ENCODE results near the gene EIF2S2.
A peak's percentile ranks its signal among the peaks of the same experiment; 100 is the strongest.

Gene EIF2S2

DNA sequence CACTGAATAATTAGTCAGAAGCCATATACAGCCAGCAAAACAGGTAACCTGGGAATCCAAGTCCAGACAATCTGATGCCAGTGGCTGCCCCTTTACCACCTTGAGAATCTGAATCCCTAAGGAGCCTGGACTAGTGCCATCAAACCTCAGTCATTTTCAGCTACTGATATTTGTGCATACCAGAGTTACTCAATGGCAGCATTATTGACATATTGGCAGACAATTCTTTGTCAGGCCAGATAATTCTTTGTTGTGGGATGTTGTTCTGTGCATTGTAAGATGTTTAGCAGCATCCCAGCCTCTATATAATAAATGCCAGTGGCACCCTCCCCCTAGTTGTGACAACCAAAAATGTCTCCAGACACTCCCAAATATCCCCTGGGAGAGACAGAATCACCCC is 3.2 kb upstream of the EIF2S2 start:
- Histone ChIP-seq H3K27ac (replicated peaks) (no peak overlapping the region), H3K4me3 (replicated peaks; ENCODE audit: insufficient read depth, low read length) (no peak overlapping the region), H3K27me3 (ENCODE audit: insufficient read depth, poor library complexity, severe bottlenecking) (no peaks in the 10 kb centered on the region)
- TF ChIP-seq SPI1 (IDR thresholded peaks at IDR 0.05; ENCODE audit: borderline replicate concordance, low read depth) (no peak), GABPA (IDR thresholded peaks at IDR 0.05; ENCODE audit: low read depth) (no peak), CTCF (IDR thresholded peaks at IDR 0.05; ENCODE audit: insufficient read depth, low read length) (no peak), POLR2AphosphoS5 (IDR thresholded peaks at IDR 0.05; ENCODE audit: low read depth) (no peak)
- TF ChIP-seq, protein P1, sequence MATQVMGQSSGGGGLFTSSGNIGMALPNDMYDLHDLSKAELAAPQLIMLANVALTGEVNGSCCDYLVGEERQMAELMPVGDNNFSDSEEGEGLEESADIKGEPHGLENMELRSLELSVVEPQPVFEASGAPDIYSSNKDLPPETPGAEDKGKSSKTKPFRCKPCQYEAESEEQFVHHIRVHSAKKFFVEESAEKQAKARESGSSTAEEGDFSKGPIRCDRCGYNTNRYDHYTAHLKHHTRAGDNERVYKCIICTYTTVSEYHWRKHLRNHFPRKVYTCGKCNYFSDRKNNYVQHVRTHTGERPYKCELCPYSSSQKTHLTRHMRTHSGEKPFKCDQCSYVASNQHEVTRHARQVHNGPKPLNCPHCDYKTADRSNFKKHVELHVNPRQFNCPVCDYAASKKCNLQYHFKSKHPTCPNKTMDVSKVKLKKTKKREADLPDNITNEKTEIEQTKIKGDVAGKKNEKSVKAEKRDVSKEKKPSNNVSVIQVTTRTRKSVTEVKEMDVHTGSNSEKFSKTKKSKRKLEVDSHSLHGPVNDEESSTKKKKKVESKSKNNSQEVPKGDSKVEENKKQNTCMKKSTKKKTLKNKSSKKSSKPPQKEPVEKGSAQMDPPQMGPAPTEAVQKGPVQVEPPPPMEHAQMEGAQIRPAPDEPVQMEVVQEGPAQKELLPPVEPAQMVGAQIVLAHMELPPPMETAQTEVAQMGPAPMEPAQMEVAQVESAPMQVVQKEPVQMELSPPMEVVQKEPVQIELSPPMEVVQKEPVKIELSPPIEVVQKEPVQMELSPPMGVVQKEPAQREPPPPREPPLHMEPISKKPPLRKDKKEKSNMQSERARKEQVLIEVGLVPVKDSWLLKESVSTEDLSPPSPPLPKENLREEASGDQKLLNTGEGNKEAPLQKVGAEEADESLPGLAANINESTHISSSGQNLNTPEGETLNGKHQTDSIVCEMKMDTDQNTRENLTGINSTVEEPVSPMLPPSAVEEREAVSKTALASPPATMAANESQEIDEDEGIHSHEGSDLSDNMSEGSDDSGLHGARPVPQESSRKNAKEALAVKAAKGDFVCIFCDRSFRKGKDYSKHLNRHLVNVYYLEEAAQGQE (IDR thresholded peaks at IDR 0.05; ENCODE audit: insufficient replicate concordance, low read depth) = no peak
- no peak for DNase-seq (ENCODE audit: low read depth in 1 of 2, low spot score in 1 of 2)

DNA sequence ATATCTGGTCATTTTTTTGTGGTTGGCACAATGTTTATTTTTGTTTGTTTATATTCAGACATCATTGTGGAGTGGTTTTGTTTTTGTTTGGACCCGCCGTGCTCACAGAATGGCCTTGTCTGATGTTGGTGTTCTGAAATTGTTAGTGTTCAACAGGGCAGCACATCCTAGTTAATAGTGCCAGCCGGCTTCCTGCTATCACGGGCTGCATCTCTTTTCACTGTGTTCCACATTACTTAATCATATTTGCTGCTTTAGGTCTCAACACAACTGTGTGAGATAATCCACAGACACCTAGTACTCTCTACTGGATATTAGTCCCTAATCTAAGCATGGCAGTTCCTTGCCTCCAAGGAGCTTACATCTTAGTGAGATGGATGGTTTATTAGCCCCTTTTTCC is 2.8 kb upstream of the EIF2S2 start:
- Histone ChIP-seq H3K4me3 (replicated peaks; ENCODE audit: insufficient read depth, low read length) (no peak overlapping the region), H3K27ac (replicated peaks) (no peak overlapping the region), H3K27me3 (ENCODE audit: insufficient read depth, poor library complexity, severe bottlenecking) (no peaks in the 10 kb centered on the region)
- TF ChIP-seq SPI1 (IDR thresholded peaks at IDR 0.05; ENCODE audit: borderline replicate concordance, low read depth) = no peak
- TF ChIP-seq POLR2AphosphoS5 (IDR thresholded peaks at IDR 0.05; ENCODE audit: low read depth) = no peak
- no peak for TF ChIP-seq GABPA (IDR thresholded peaks at IDR 0.05; ENCODE audit: low read depth)
- TF ChIP-seq, protein P1 (IDR thresholded peaks at IDR 0.05; ENCODE audit: insufficient replicate concordance, low read depth) = no peak
- no peak for TF ChIP-seq CTCF (IDR thresholded peaks at IDR 0.05; ENCODE audit: insufficient read depth, low read length)
- DNase-seq (ENCODE audit: low read depth in 1 of 2, low spot score in 1 of 2) = no peak

GRCh38 chr20:34112600-34113101 is 608 bp upstream of the EIF2S2 start:
- Histone ChIP-seq H3K4me3 (replicated peaks; ENCODE audit: insufficient read depth, low read length) (peak overlapping the region; percentile 89), H3K27me3 (ENCODE audit: insufficient read depth, poor library complexity, severe bottlenecking) (no peaks in the 10 kb centered on the region), H3K27ac (replicated peaks) (peak overlapping the region; percentile 93)
- TF ChIP-seq, protein P1 (IDR thresholded peaks at IDR 0.05; ENCODE audit: insufficient replicate concordance, low read depth) = no peak
- no peak for TF ChIP-seq POLR2AphosphoS5 (IDR thresholded peaks at IDR 0.05; ENCODE audit: low read depth)
- TF ChIP-seq CTCF (IDR thresholded peaks at IDR 0.05; ENCODE audit: insufficient read depth, low read length) = no peak
- TF ChIP-seq SPI1 (IDR thresholded peaks at IDR 0.05; ENCODE audit: borderline replicate concordance, low read depth) = no peak
- TF ChIP-seq GABPA (IDR thresholded peaks at IDR 0.05; ENCODE audit: low read depth) = no peak
- peak in 1 of 2 experiments; percentile 31 for DNase-seq (ENCODE audit: low read depth in 1 of 2, low spot score in 1 of 2)
